Thyroid gland (tissue), 4 donors: ENCODE results near the gene A2M. TPM values are rescaled to one million over a fixed set of nuclear protein-coding genes. Genes with fewer than 3 reads are reported as not detected.

Experiments
- DNase-seq, 2 donors: peaks; one replicate each; pipeline ENCODE4 v3.0.0-alpha.2; 2019
- H3K27ac ChIP-seq, 3 donors: fragments of 200-600 bp; sonication (generic); 1 replicate in 2 of 3; 2 replicates in 1 of 3; pipeline ENCODE4 v1.5.1; 2016 to 2019; ENCODE audit warnings: mild to moderate bottlenecking in 1 of 3, moderate library complexity in 1 of 3
- H3K27me3 ChIP-seq: fragments of 200-600 bp; sonication (generic); one replicate; pipeline ENCODE4 v1.5.1; 2019
- H3K36me3 ChIP-seq, 2 donors: fragments of 200-600 bp; sonication (generic); one replicate each; pipeline ENCODE4 v1.5.1; 2016 to 2019
- H3K4me1 ChIP-seq, 2 donors: fragments of 200-600 bp; sonication (generic); one replicate each; pipeline ENCODE4 v1.5.1; 2017 to 2019
- H3K4me3 ChIP-seq, 3 donors: fragments of 200-600 bp; sonication (generic); replicated peaks in 1 of 3; 1 replicate in 2 of 3; 2 replicates in 1 of 3; pipeline ENCODE4 v1.5.1; 2016; ENCODE audit warnings: mild to moderate bottlenecking in 1 of 3
- H3K9me3 ChIP-seq: fragments of 200-600 bp; sonication (generic); one replicate; pipeline ENCODE4 v1.5.1; 2017
- CTCF ChIP-seq, 6 experiments: fragments of 200-600 bp in 3 of 6; fragments of 450-650 bp in 3 of 6; sonication (generic) in 3 of 6; IDR thresholded peaks; one replicate each; pipeline ENCODE4 v1.5.1; 2016 to 2019; ENCODE audit warnings: antibody characterized with exemption in 6 of 6, mild to moderate bottlenecking in 2 of 6, inconsistent platforms in 1 of 6, moderate library complexity in 1 of 6
- POLR2A ChIP-seq, 2 donors: fragments of 450-650 bp; IDR thresholded peaks; one replicate each; pipeline ENCODE4 v1.6.1; 2017; ENCODE audit warnings: antibody characterized with exemption in 2 of 2, mild to moderate bottlenecking in 2 of 2, moderate library complexity in 1 of 2
- WGBS, 2 donors: methylation state at CpG; one replicate each; pipeline ENCODE4 v1.1.5; 2017; 5-methylcytosine and 5-hydroxymethylcytosine counted together
- intact Hi-C: fragments of 100-400 bp; cut with DNase I; formaldehyde crosslinking; loops from one replicate; pipeline ENCODE4 v1.15.1; 2023
- total RNA-seq, 4 donors: library from RNA; depleted of rRNA; stranded (reverse); fragments of >200 nt; gene quantifications; one replicate each; pipeline ENCODE4 v1.2.3, GENCODE V29; 2016

Gene A2M
- total RNA-seq, 4 donors from 2014 or later, result 124 to 345 (median 219) TPM

- Histone ChIP-seq H3K27me3 (no peaks in the 10 kb centered on the region), H3K9me3 (no peaks in the 10 kb centered on the region), H3K4me1 (no peaks in the 10 kb centered on the region), H3K4me3 (no peak overlapping the region), H3K27ac (no peak overlapping the region), H3K36me3 (no peaks in the 10 kb centered on the region)
- WGBS, 2 donors, result 77 to 87% methylated on average over 5 of the region's 5 CpGs
- intact Hi-C loops, result loop anchor here (10.0 kb wide), 2 partner anchors 88 to 378 kb away; partner anchors contain the start of gene M6PR
- TF ChIP-seq CTCF (IDR thresholded peaks at IDR 0.05) (no peak), POLR2A (IDR thresholded peaks at IDR 0.05) (no peak)
- no peak for DNase-seq
Measured at GRCh38 chr12:9032202-9032964, 83.3 kb downstream of the A2M start.

GRCh38 chr12:9030776-9031175 lies 84.9 kb downstream of the A2M start:
- Histone ChIP-seq H3K36me3 (no peaks in the 10 kb centered on the region), H3K4me1 (no peaks in the 10 kb centered on the region), H3K9me3 (no peaks in the 10 kb centered on the region), H3K4me3 (no peak overlapping the region), H3K27me3 (no peaks in the 10 kb centered on the region), H3K27ac (no peak overlapping the region)
- TF ChIP-seq POLR2A (IDR thresholded peaks at IDR 0.05) (no peak), CTCF (IDR thresholded peaks at IDR 0.05) (no peak)
- intact Hi-C loops, result loop anchor here (10.0 kb wide), 2 partner anchors 86 to 376 kb away; partner anchors contain the start of gene M6PR
- WGBS, 2 donors, result 53 to 83% methylated on average over 2 of the region's 2 CpGs
- DNase-seq, result no peak

GRCh38 chr12:9027161-9028059 lies 88.3 kb downstream of the A2M start:
- Histone ChIP-seq H3K4me1 (no peaks in the 10 kb centered on the region), H3K9me3 (no peaks in the 10 kb centered on the region), H3K27ac (no peak overlapping the region), H3K36me3 (no peaks in the 10 kb centered on the region), H3K27me3 (no peaks in the 10 kb centered on the region), H3K4me3 (no peak overlapping the region)
- TF ChIP-seq CTCF (IDR thresholded peaks at IDR 0.05) (no peak), POLR2A (IDR thresholded peaks at IDR 0.05) (no peak)
- WGBS, 2 donors, result 92 to 93% methylated on average over 7 of the region's 7 CpGs
- no peak for DNase-seq
- intact Hi-C loops, result no loop called here

GRCh38 chr12:9024512-9024911 lies 91.2 kb downstream of the A2M start:
- 93 to 96% methylated on average over 2 of the region's 2 CpGs for WGBS, 2 donors
- no peak for DNase-seq
- Histone ChIP-seq H3K9me3 (no peaks in the 10 kb centered on the region), H3K4me1 (no peaks in the 10 kb centered on the region), H3K27ac (no peak overlapping the region), H3K27me3 (no peaks in the 10 kb centered on the region), H3K4me3 (no peak overlapping the region), H3K36me3 (no peaks in the 10 kb centered on the region)
- intact Hi-C loops, result no loop called here
- TF ChIP-seq POLR2A (IDR thresholded peaks at IDR 0.05), result no peak
- no peak for TF ChIP-seq CTCF (IDR thresholded peaks at IDR 0.05)
